H9 (cell line): ENCODE results near the gene KRTAP22-1. TPM values are rescaled to one million over a fixed set of nuclear protein-coding genes. Genes with fewer than 3 reads are reported as not detected.

Source experiments
- DNase-seq: peaks from one replicate; pipeline ENCODE4 v3.0.0-alpha.2; 2017
- H2AFZ ChIP-seq: one replicate; pipeline ENCODE4 v1.6.1; 2013; ENCODE audit warnings: mild to moderate bottlenecking, low read length, control low read depth, moderate library complexity
- H2AK5ac ChIP-seq: 2 replicates; pipeline ENCODE4 v1.6.1; 2013; ENCODE audit warnings: low read length, control low read depth, mixed read lengths; ENCODE audit not compliant: insufficient read length
- H2BK120ac ChIP-seq: one replicate; pipeline ENCODE4 v1.6.1; 2013; ENCODE audit warnings: low read depth, mild to moderate bottlenecking, low read length, control low read depth, inconsistent platforms; ENCODE audit not compliant: poor library complexity, severe bottlenecking
- H2BK12ac ChIP-seq: 2 replicates; pipeline ENCODE4 v1.6.1; 2013; ENCODE audit warnings: low read length, control low read depth, mixed read lengths, low read depth; ENCODE audit not compliant: insufficient read length
- H2BK15ac ChIP-seq: 2 replicates; pipeline ENCODE4 v1.6.1; 2013; ENCODE audit warnings: low read depth, low read length, control low read depth
- H2BK20ac ChIP-seq: one replicate; pipeline ENCODE4 v1.6.1; 2013; ENCODE audit warnings: low read depth, mild to moderate bottlenecking, low read length, control low read depth, inconsistent platforms; ENCODE audit not compliant: poor library complexity, severe bottlenecking
- H2BK5ac ChIP-seq: 2 replicates; pipeline ENCODE4 v1.6.1; 2013; ENCODE audit warnings: low read length, control low read depth, mixed read lengths; ENCODE audit not compliant: insufficient read length
- H3K14ac ChIP-seq: 2 replicates; pipeline ENCODE4 v1.6.1; 2013; ENCODE audit warnings: low read length, control low read depth; ENCODE audit not compliant: insufficient read depth
- H3K18ac ChIP-seq: 2 replicates; pipeline ENCODE4 v1.6.1; 2013; ENCODE audit warnings: low read depth, mild to moderate bottlenecking, mixed read lengths, low read length, control low read depth; ENCODE audit not compliant: insufficient read length
- H3K23ac ChIP-seq: 2 replicates; pipeline ENCODE4 v1.6.1; 2013; ENCODE audit warnings: low read length, control low read depth, mixed read lengths, low read depth; ENCODE audit not compliant: insufficient read length
- H3K23me2 ChIP-seq: 2 replicates; pipeline ENCODE4 v1.6.1; 2013; ENCODE audit warnings: low read depth, mild to moderate bottlenecking, mixed read lengths, low read length, control low read depth; ENCODE audit not compliant: insufficient read length, poor library complexity, severe bottlenecking
- H3K27ac ChIP-seq: 2 replicates; pipeline ENCODE4 v1.5.1; 2013; ENCODE audit warnings: low read length, control low read depth, mixed read lengths, low read depth; ENCODE audit not compliant: insufficient read length
- H3K27me3 ChIP-seq: 2 replicates; pipeline ENCODE4 v1.6.1; 2013; ENCODE audit warnings: low read length, control low read depth, inconsistent platforms; ENCODE audit not compliant: insufficient read depth
- H3K4ac ChIP-seq: 2 replicates; pipeline ENCODE4 v1.6.1; 2013; ENCODE audit warnings: low read depth, mild to moderate bottlenecking, control low read depth, inconsistent platforms, low read length, moderate library complexity
- H3K4me1 ChIP-seq: 2 replicates; pipeline ENCODE4 v1.6.1; 2013; ENCODE audit warnings: low read length, control low read depth, inconsistent platforms; ENCODE audit not compliant: insufficient read depth
- H3K4me2 ChIP-seq: 2 replicates; pipeline ENCODE4 v1.6.1; 2013; ENCODE audit warnings: low read length, control low read depth, mixed read lengths; ENCODE audit not compliant: insufficient read length, insufficient read depth
- H3K56ac ChIP-seq: 2 replicates; pipeline ENCODE4 v1.6.1; 2013; ENCODE audit warnings: low read depth, mild to moderate bottlenecking, mixed read lengths, low read length, control low read depth; ENCODE audit not compliant: insufficient read length
- H3K79me1 ChIP-seq: 2 replicates; pipeline ENCODE4 v1.6.1; 2013; ENCODE audit warnings: low read depth, mild to moderate bottlenecking, moderate library complexity, low read length, control low read depth, inconsistent platforms; ENCODE audit not compliant: insufficient read depth, poor library complexity, severe bottlenecking
- H3K79me2 ChIP-seq: 2 replicates; pipeline ENCODE4 v1.6.1; 2013; ENCODE audit warnings: low read length, control low read depth, inconsistent platforms; ENCODE audit not compliant: insufficient read depth
- H3K9ac ChIP-seq: 2 replicates; pipeline ENCODE4 v1.6.1; 2013; ENCODE audit warnings: low read length, control low read depth, mixed read lengths; ENCODE audit not compliant: insufficient read length; ENCODE audit errors: extremely low read depth
- H3K9me3 ChIP-seq: one replicate; pipeline ENCODE4 v1.6.1; 2013; ENCODE audit warnings: low read depth, low read length, inconsistent platforms; ENCODE audit not compliant: control insufficient read depth
- H3T11ph ChIP-seq: one replicate; pipeline ENCODE4 v1.6.1; 2013; ENCODE audit warnings: mild to moderate bottlenecking, low read length, control low read depth, inconsistent platforms
- H4K20me1 ChIP-seq: one replicate; pipeline ENCODE4 v1.6.1; 2013; ENCODE audit not compliant: control insufficient read depth, insufficient read length, insufficient read depth
- H4K5ac ChIP-seq: 2 replicates; pipeline ENCODE4 v1.6.1; 2013; ENCODE audit warnings: low read depth, mild to moderate bottlenecking, mixed read lengths, low read length, control low read depth; ENCODE audit not compliant: insufficient read length
- H4K8ac ChIP-seq: replicated peaks from 2 replicates; pipeline ENCODE4 v1.6.1; 2013; ENCODE audit warnings: low read length, control low read depth, mixed read lengths, low read depth; ENCODE audit not compliant: insufficient read length
- H4K91ac ChIP-seq: 2 replicates; pipeline ENCODE4 v1.6.1; 2013; ENCODE audit warnings: low read depth, mild to moderate bottlenecking, moderate library complexity, mixed read lengths, low read length, control low read depth; ENCODE audit not compliant: insufficient read length
- H3K27ac Mint-ChIP-seq, 3 experiments: 2 replicates in 2 of 3; 3 replicates in 1 of 3; pipeline ENCODE4 v1.8.0; 2020 to 2021; ENCODE audit warnings: mixed read lengths in 3 of 3, mild to moderate bottlenecking in 1 of 3, moderate library complexity in 1 of 3
- H3K27me3 Mint-ChIP-seq: 2 replicates; pipeline ENCODE4 v1.8.0; 2021; ENCODE audit warnings: low read depth, mild to moderate bottlenecking, moderate library complexity, mixed read lengths
- H3K36me3 Mint-ChIP-seq, 3 experiments: 2 replicates in 2 of 3; 3 replicates in 1 of 3; pipeline ENCODE4 v1.8.0; 2020 to 2021; ENCODE audit warnings: low read depth in 3 of 3, mixed read lengths in 3 of 3; ENCODE audit not compliant: insufficient read depth in 1 of 3
- H3K4me1 Mint-ChIP-seq, 2 experiments: 2 replicates each; pipeline ENCODE4 v1.8.0; 2020; ENCODE audit warnings: mixed read lengths in 2 of 2
- H3K4me3 Mint-ChIP-seq, 2 experiments: 2 replicates in 1 of 2; 3 replicates in 1 of 2; pipeline ENCODE4 v1.8.0; 2020 to 2021; ENCODE audit warnings: mild to moderate bottlenecking in 2 of 2, mixed read lengths in 2 of 2, moderate library complexity in 1 of 2
- H3K9me3 Mint-ChIP-seq, 2 experiments: 2 replicates in 1 of 2; 3 replicates in 1 of 2; pipeline ENCODE4 v1.8.0; 2020; ENCODE audit warnings: mild to moderate bottlenecking in 2 of 2, mixed read lengths in 2 of 2, moderate library complexity in 1 of 2
- CTCF ChIP-seq: fragments of 200-600 bp; sonication (generic); conservative IDR thresholded peaks from 3 replicates; pipeline ENCODE4 v1.8.0; 2021; ENCODE audit warnings: antibody characterized with exemption, mild to moderate bottlenecking
- WGBS: extraction: QIAGEN DNeasy Blood & Tissue Kit; methylation state at CpG from one replicate; pipeline ENCODE4 v1.1.7; 2013; ENCODE audit warnings: missing lambda C conversion rate, low lambda C conversion rate, mixed read lengths; ENCODE audit not compliant: insufficient read length; ENCODE audit errors: extremely low coverage; 5-methylcytosine and 5-hydroxymethylcytosine counted together
- total RNA-seq: library from RNA; stranded (reverse); gene quantifications from 2 replicates; pipeline ENCODE4 v1.2.1, GENCODE V29; 2021

Gene KRTAP22-1
- total RNA-seq, 1 experiment from 2014 or later: not detected

- Histone ChIP-seq H3K9ac (no peak overlapping the region), H3K79me2 (no peaks in the 10 kb centered on the region), H3K27ac (no peak overlapping the region), H3K79me1 (no peaks in the 10 kb centered on the region), H3K9me3 (no peaks in the 10 kb centered on the region), H4K5ac (no peak overlapping the region), H3K27me3 (no peaks in the 10 kb centered on the region), H3K4ac (no peak overlapping the region), H4K8ac (no peak overlapping the region), H2BK120ac (no peak overlapping the region), H3K14ac (no peak overlapping the region), H3K4me2 (no peak overlapping the region), H2AFZ (no peak overlapping the region), H4K91ac (no peak overlapping the region), H3T11ph (no peak overlapping the region), H3K56ac (no peak overlapping the region), H2BK15ac (no peak overlapping the region), H3K18ac (no peak overlapping the region), H3K23ac (no peak overlapping the region), H4K20me1 (no peaks in the 10 kb centered on the region), H3K23me2 (no peaks in the 10 kb centered on the region), H3K4me1 (no peaks in the 10 kb centered on the region), H2BK20ac (no peak overlapping the region), H2AK5ac (no peak overlapping the region), H2BK12ac (no peak overlapping the region), H2BK5ac (no peak overlapping the region)
- H3K4me3 Mint-ChIP-seq: no peak overlapping the region
- no peak for DNase-seq
- H3K9me3 Mint-ChIP-seq: peaks cover 0 to 24% of the 10 kb centered on the region in 2 experiments; a peak in 2 of 5 replicates
- H3K27ac Mint-ChIP-seq: no peak overlapping the region
- H3K27me3 Mint-ChIP-seq: no peaks in the 10 kb centered on the region; the same call in 1 of the 2 replicates
- WGBS: no CpG with 5 or more reads among the region's 3 CpGs
- peaks cover 0 to 19% (median 0%) of the 10 kb centered on the region in 3 experiments; a peak in 2 of 7 replicates for H3K36me3 Mint-ChIP-seq
- H3K4me1 Mint-ChIP-seq: no peaks in the 10 kb centered on the region
- TF ChIP-seq CTCF: no peak
Observed at GRCh38 chr21:30638686-30639085, 37.8 kb downstream of the KRTAP22-1 start.
